ENCODE measurements around the gene TBX15.

The TBX15 gene

GRCh38 chr1:118992868-118993699 is 4.9 kb upstream of the TBX15 start:
- TF ChIP-seq FOXP2 (optimal IDR thresholded peaks at IDR 0.05; ENCODE audit: borderline replicate concordance, extremely low read depth, extremely low read length, insufficient read depth): no peak
- no peak for TF ChIP-seq SIN3A (IDR thresholded peaks at IDR 0.05; ENCODE audit: borderline replicate concordance, insufficient read depth, low read length)
- TF ChIP-seq POLR2AphosphoS5 (IDR thresholded peaks at IDR 0.05; ENCODE audit: low read depth, low read length): no peak
- no peak for TF ChIP-seq TAF1 (IDR thresholded peaks at IDR 0.05; ENCODE audit: borderline replicate concordance, insufficient read depth, low read length)
- TF ChIP-seq REST (IDR thresholded peaks at IDR 0.05; ENCODE audit: insufficient read depth in 1 of 2, low read depth in 2 of 2, low read length in 2 of 2): no peak

GRCh38 chr1:118992237-118992825 is 4.2 kb upstream of the TBX15 start:
- TF ChIP-seq TAF1 (IDR thresholded peaks at IDR 0.05; ENCODE audit: borderline replicate concordance, insufficient read depth, low read length) (no peak), SIN3A (IDR thresholded peaks at IDR 0.05; ENCODE audit: borderline replicate concordance, insufficient read depth, low read length) (no peak), REST (IDR thresholded peaks at IDR 0.05; ENCODE audit: insufficient read depth in 1 of 2, low read depth in 2 of 2, low read length in 2 of 2) (no peak), POLR2AphosphoS5 (IDR thresholded peaks at IDR 0.05; ENCODE audit: low read depth, low read length) (no peak), FOXP2 (optimal IDR thresholded peaks at IDR 0.05; ENCODE audit: borderline replicate concordance, extremely low read depth, extremely low read length, insufficient read depth) (no peak)

GRCh38 chr1:118991448-118991847 is 3.3 kb upstream of the TBX15 start:
- TF ChIP-seq REST (IDR thresholded peaks at IDR 0.05; ENCODE audit: insufficient read depth in 1 of 2, low read depth in 2 of 2, low read length in 2 of 2) (no peak), POLR2AphosphoS5 (IDR thresholded peaks at IDR 0.05; ENCODE audit: low read depth, low read length) (no peak), SIN3A (IDR thresholded peaks at IDR 0.05; ENCODE audit: borderline replicate concordance, insufficient read depth, low read length) (no peak), TAF1 (IDR thresholded peaks at IDR 0.05; ENCODE audit: borderline replicate concordance, insufficient read depth, low read length) (no peak), FOXP2 (optimal IDR thresholded peaks at IDR 0.05; ENCODE audit: borderline replicate concordance, extremely low read depth, extremely low read length, insufficient read depth) (no peak)

GRCh38 chr1:118990513-118991152 is 2.5 kb upstream of the TBX15 start:
- TF ChIP-seq SIN3A (IDR thresholded peaks at IDR 0.05; ENCODE audit: borderline replicate concordance, insufficient read depth, low read length) (no peak), REST (IDR thresholded peaks at IDR 0.05; ENCODE audit: insufficient read depth in 1 of 2, low read depth in 2 of 2, low read length in 2 of 2) (no peak), TAF1 (IDR thresholded peaks at IDR 0.05; ENCODE audit: borderline replicate concordance, insufficient read depth, low read length) (no peak), POLR2AphosphoS5 (IDR thresholded peaks at IDR 0.05; ENCODE audit: low read depth, low read length) (no peak), FOXP2 (optimal IDR thresholded peaks at IDR 0.05; ENCODE audit: borderline replicate concordance, extremely low read depth, extremely low read length, insufficient read depth) (no peak)

Data from PFSK-1 (cell line).